Ovary (tissue), 3 donors: ENCODE data around the gene LIN28B.

Source experiments
- POLR2A ChIP-seq: fragments of 450-650 bp; IDR thresholded peaks from one replicate; pipeline ENCODE4 v1.6.1; 2017; ENCODE audit warnings: antibody characterized with exemption, mild to moderate bottlenecking, moderate library complexity
- TF ChIP-seq, protein P1 (sequence below), 3 donors: fragments of 450-650 bp in 2 of 3; fragments of 200-600 bp in 1 of 3; IDR thresholded peaks; one replicate each; pipeline versions ENCODE4 v1.5.1 to v1.8.0; 2016 to 2022; ENCODE audit warnings: antibody characterized with exemption in 3 of 3, mild to moderate bottlenecking in 1 of 3
- donor health status: DM: no; HTN: no; CAD: no.

DNA sequence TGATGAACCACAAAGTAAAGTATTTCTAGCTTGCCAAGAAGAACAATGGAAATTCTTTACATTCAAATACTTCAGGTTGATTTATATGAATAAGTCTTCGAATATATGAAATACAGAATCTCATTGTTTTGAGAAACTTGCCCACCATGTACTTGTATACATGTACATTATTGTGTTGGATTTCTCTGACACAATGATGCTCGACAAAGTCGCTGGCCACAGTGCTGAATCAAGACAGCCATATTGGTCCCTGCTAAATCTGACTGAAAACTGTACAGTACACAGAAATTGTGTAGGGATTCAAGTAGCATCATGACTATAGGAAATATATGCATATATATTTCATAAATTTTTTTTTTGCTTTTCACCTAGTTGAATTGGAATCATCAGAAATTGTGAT is 13.1 kb upstream of the LIN28B start:
- TF ChIP-seq, protein P1, sequence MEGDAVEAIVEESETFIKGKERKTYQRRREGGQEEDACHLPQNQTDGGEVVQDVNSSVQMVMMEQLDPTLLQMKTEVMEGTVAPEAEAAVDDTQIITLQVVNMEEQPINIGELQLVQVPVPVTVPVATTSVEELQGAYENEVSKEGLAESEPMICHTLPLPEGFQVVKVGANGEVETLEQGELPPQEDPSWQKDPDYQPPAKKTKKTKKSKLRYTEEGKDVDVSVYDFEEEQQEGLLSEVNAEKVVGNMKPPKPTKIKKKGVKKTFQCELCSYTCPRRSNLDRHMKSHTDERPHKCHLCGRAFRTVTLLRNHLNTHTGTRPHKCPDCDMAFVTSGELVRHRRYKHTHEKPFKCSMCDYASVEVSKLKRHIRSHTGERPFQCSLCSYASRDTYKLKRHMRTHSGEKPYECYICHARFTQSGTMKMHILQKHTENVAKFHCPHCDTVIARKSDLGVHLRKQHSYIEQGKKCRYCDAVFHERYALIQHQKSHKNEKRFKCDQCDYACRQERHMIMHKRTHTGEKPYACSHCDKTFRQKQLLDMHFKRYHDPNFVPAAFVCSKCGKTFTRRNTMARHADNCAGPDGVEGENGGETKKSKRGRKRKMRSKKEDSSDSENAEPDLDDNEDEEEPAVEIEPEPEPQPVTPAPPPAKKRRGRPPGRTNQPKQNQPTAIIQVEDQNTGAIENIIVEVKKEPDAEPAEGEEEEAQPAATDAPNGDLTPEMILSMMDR (IDR thresholded peaks at IDR 0.05) = no peak
- no peak for TF ChIP-seq POLR2A
